ENCODE results near the gene NOP53.
"Not testable (repeated sequence)": the region's sequence is repeated elsewhere in the genome, so short reads cannot be mapped to it uniquely, and the experiment has no call there.

NOP53 gene

DNA sequence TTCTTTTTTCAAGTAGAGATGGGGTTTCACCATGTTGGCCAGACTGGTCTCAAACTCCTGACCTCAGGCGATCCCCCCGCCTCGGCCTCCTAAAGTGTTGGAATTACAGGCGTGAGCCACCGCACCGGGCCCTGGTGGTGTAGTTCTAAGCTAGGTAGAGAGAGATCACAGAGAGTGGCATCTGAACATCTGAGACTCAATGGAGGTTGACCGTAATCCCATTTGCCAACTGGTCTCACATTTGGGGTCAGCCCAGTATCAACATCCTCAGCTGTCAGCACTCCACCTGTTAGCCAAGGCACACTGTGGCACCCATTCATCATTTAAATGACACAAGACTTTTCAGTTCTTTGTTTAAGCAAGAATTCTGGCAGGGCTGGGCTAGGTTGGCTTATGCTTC lies 41.2 kb downstream of the NOP53 start:
- TF ChIP-seq TAF1 (IDR thresholded peaks at IDR 0.05; ENCODE audit: low read depth, low read length) (no peak), SPI1 (IDR thresholded peaks at IDR 0.05; ENCODE audit: low read depth, low read length) (no peak), POU2F2 (IDR thresholded peaks at IDR 0.05; ENCODE audit: low read depth, low read length) (no peak), POLR2AphosphoS5 (IDR thresholded peaks at IDR 0.05; ENCODE audit: low read depth, low read length) (no peak), POLR2A (IDR thresholded peaks at IDR 0.05; ENCODE audit: low read depth, low read length) (no peak), PAX5 (IDR thresholded peaks at IDR 0.05; ENCODE audit: insufficient read depth, low read length, severe bottlenecking) (no peak)
- FAIRE-seq (no peak), DNase-seq (ENCODE audit: insufficient read length, low spot score) (no peak)

DNA sequence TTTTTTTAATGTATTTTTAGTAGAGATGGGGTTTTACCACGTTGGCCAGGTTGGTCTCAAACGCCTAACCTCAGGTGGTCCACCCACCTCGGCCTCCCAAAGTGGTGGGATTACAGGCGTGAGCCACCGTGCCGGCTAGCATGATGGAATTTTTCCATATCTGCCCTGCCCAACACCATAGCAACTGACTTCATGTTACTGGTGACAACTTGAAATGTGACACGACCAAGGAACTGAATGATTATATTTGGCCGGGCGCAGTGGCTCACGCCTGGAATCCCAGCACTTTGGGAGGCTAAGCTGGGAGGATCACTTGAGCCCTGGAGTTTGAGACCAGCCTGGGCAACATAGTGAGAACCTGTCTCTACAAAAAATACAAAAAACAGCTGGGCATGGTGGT lies 42.0 kb downstream of the NOP53 start:
- not testable (repeated sequence) for DNase-seq (ENCODE audit: insufficient read length, low spot score); FAIRE-seq

DNA sequence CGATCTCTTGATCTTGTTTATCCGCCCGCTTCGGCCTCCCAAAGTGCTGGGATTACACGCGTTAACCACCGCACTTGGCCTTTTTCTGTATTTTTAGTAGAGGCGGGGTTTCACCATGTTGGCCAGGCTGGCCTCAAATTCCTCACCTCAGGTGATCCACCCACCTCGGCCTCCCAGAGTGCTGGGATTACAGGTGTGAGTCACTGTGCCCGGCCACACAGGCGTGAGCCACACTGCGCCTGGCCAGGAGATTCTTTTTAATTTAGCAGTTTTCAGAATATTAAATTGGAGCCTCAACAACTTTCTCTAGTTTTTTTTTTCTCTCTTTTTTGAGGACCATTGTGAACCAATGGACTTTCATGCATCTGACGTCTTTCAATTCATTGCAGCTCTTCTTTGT lies 44.5 kb downstream of the NOP53 start:
- DNase-seq (ENCODE audit: insufficient read length, low spot score); FAIRE-seq: not testable (repeated sequence)

DNA sequence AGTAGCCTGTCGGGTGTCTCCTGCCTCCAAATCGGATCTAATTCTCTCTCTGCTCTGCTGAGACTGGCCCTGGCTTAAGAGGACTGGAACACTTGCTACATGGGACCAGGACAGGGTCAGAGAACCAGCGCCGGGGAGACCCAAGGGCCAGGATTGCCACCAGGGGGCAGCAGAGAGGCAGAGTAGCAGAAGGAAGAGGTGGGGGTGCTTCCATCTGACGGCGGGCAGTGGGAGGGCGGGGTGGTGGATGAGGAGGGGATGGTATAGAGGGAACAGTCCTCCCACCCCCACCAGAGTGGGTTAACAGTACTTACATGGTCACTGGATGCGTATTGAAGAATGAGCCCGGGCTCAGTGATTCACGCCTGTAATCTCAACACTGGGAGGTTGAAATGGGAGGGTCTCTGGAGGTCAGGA lies 45.1 kb downstream of the NOP53 start:
- peak; percentile 70 for DNase-seq (ENCODE audit: insufficient read length, low spot score)
- peak; percentile 81 for FAIRE-seq
- TF ChIP-seq TAF1 (IDR thresholded peaks at IDR 0.05; ENCODE audit: low read depth, low read length) (no peak), POLR2A (IDR thresholded peaks at IDR 0.05; ENCODE audit: low read depth, low read length) (no peak), POLR2AphosphoS5 (IDR thresholded peaks at IDR 0.05; ENCODE audit: low read depth, low read length) (no peak), PAX5 (IDR thresholded peaks at IDR 0.05; ENCODE audit: insufficient read depth, low read length, severe bottlenecking) (no peak), SPI1 (IDR thresholded peaks at IDR 0.05; ENCODE audit: low read depth, low read length) (no peak), POU2F2 (IDR thresholded peaks at IDR 0.05; ENCODE audit: low read depth, low read length) (no peak)

DNA sequence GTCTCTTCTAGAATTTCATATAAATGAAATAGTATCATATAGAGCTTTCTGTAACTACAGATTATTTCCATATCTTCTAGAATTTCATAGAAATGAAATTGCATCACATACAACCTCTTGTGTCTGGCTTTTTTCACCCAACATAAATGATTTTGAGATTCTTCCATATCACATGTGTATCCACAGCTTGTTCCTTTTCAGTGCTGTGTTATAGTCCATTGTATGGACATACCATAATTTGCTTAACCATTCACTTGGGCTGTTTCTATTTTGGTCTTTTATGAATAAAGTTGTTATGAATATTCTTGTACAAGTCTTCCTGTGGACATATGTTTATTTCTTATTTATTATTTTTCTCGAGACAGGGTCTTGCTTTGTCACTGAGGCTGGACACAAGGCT lies 47.3 kb downstream of the NOP53 start:
- no peak for FAIRE-seq

DNA sequence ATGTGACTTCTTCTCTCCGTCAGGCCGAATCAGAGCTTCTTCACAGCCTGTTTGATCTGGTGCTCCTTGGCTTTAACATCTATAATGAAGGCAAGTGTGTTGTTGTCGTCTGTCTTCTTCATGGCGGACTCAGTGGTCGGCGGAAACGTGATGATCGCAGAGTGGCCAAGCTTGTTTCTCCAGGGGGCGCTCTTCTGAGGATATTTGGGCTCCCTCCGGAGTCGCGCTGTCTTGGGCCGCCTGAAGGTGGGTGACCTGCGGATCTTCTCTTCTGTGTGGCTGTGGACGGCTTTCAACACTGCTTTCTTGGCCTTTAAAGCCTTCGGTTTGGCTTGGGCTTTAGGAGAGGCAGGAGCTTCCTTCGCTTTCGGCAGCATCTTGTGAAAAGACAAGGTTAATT lies 49.2 kb downstream of the NOP53 start:
- no peak for TF ChIP-seq SPI1 (IDR thresholded peaks at IDR 0.05; ENCODE audit: low read depth, low read length)
- no peak for TF ChIP-seq POU2F2 (IDR thresholded peaks at IDR 0.05; ENCODE audit: low read depth, low read length)
- no peak for TF ChIP-seq POLR2AphosphoS5 (IDR thresholded peaks at IDR 0.05; ENCODE audit: low read depth, low read length)
- TF ChIP-seq TAF1 (IDR thresholded peaks at IDR 0.05; ENCODE audit: low read depth, low read length), result no peak
- TF ChIP-seq POLR2A (IDR thresholded peaks at IDR 0.05; ENCODE audit: low read depth, low read length), result no peak
- no peak for TF ChIP-seq PAX5 (IDR thresholded peaks at IDR 0.05; ENCODE audit: insufficient read depth, low read length, severe bottlenecking)
- DNase-seq (ENCODE audit: insufficient read length, low spot score) (no peak), FAIRE-seq (no peak)

More for the DNA sequence above, 47.3 kb downstream of the NOP53 start:
- no peak for DNase-seq (ENCODE audit: insufficient read length, low spot score)
- TF ChIP-seq SPI1 (IDR thresholded peaks at IDR 0.05; ENCODE audit: low read depth, low read length) (no peak), POLR2AphosphoS5 (IDR thresholded peaks at IDR 0.05; ENCODE audit: low read depth, low read length) (no peak), PAX5 (IDR thresholded peaks at IDR 0.05; ENCODE audit: insufficient read depth, low read length, severe bottlenecking) (no peak), POU2F2 (IDR thresholded peaks at IDR 0.05; ENCODE audit: low read depth, low read length) (no peak), TAF1 (IDR thresholded peaks at IDR 0.05; ENCODE audit: low read depth, low read length) (no peak), POLR2A (IDR thresholded peaks at IDR 0.05; ENCODE audit: low read depth, low read length) (no peak)

DNA sequence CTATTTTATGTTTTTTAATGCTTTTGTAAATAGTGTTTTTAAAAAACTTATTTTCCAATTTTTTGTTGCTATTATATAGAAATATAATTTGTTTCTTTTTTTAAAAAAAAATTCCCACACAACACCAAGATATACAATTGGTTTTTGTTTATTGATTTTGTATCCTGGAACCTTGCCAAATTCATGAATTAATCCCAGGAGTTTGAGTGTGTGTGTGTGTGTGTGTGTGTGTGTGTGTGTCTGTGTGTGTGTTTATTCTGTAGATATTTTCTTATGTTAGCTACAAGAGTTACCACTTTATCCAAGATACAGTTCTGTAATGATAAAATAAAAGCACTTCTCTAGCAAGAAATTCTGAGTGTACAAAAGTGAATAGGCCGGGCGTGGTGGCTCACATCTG lies 51.4 kb downstream of the NOP53 start:
- FAIRE-seq, result no peak
- no peak for TF ChIP-seq POLR2A (IDR thresholded peaks at IDR 0.05; ENCODE audit: low read depth, low read length)
- no peak for TF ChIP-seq POLR2AphosphoS5 (IDR thresholded peaks at IDR 0.05; ENCODE audit: low read depth, low read length)
- no peak for TF ChIP-seq PAX5 (IDR thresholded peaks at IDR 0.05; ENCODE audit: insufficient read depth, low read length, severe bottlenecking)
- TF ChIP-seq TAF1 (IDR thresholded peaks at IDR 0.05; ENCODE audit: low read depth, low read length), result no peak
- TF ChIP-seq POU2F2 (IDR thresholded peaks at IDR 0.05; ENCODE audit: low read depth, low read length), result no peak
- no peak for DNase-seq (ENCODE audit: insufficient read length, low spot score)

DNA sequence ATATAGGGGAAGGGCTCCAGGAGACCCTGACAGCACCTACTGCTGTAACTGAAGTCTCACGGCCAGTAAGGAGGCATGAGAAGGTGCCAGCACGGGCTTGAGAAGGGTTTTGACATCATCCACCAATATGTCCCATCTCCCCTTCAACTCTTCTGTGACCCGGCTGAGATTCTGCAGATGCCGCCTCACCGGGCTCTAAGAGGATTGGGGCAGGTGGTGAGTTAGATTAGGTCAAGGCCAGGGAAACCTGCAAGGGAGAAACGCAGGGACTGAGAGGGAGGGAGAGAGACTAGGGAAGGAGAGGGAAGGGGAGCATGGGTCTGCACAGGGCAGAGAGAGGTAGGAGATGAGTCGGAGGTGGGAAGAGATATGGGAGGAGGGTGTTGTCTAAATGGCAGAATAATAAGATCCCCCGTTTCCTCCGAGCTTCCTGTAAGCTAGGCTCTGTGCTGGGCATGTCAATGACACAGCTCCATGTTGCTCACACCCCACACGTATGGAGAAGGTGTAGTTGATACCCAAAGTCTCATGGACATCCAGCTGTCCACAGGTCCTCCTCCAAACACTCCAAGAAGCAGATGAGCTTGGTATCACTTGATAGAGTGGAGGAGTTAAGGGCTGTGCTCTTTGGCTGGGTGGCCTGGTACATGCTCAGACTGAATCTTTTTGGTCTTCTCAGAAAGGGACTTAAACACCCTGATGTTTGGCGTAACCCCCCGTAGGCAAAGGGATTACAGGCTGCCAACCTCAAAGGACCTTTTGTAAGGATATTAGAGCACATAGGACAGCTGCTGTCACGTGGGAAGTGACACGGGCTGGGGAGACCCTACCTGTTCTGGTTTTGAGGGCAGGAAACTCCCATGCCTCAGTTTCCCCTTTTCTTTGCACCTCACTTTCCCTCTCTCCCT lies 52.9 kb downstream of the NOP53 start:
- DNase-seq (ENCODE audit: insufficient read length, low spot score) (no peak), FAIRE-seq (no peak)
- no peak for TF ChIP-seq POLR2A (IDR thresholded peaks at IDR 0.05; ENCODE audit: low read depth, low read length)
- TF ChIP-seq TAF1 (IDR thresholded peaks at IDR 0.05; ENCODE audit: low read depth, low read length), result no peak
- TF ChIP-seq SPI1 (IDR thresholded peaks at IDR 0.05; ENCODE audit: low read depth, low read length), result no peak
- no peak for TF ChIP-seq POLR2AphosphoS5 (IDR thresholded peaks at IDR 0.05; ENCODE audit: low read depth, low read length)
- no peak for TF ChIP-seq PAX5 (IDR thresholded peaks at IDR 0.05; ENCODE audit: insufficient read depth, low read length, severe bottlenecking)
- TF ChIP-seq POU2F2 (IDR thresholded peaks at IDR 0.05; ENCODE audit: low read depth, low read length), result no peak

DNA sequence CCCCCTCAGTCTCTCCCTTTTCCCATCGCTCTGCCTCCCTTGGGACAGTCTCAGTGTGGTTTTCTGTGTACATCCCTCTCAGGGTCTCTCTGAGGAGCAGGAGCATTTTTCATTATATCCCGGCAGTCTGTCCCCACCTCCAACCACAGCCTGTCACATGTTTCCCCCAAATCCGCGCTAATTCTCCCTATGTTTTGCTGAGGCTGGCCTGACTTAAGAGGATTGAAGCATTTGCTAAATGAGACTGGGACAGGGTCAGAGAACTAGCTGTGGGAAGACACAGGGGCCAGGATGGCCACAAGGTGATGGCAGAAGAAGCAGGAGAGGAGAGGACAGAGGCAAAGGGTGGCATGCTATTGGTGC lies 53.5 kb downstream of the NOP53 start:
- DNase-seq (ENCODE audit: insufficient read length, low spot score), result no peak
- no peak for FAIRE-seq
- TF ChIP-seq PAX5 (IDR thresholded peaks at IDR 0.05; ENCODE audit: insufficient read depth, low read length, severe bottlenecking) (no peak), TAF1 (IDR thresholded peaks at IDR 0.05; ENCODE audit: low read depth, low read length) (no peak), SPI1 (IDR thresholded peaks at IDR 0.05; ENCODE audit: low read depth, low read length) (no peak), POLR2A (IDR thresholded peaks at IDR 0.05; ENCODE audit: low read depth, low read length) (no peak), POLR2AphosphoS5 (IDR thresholded peaks at IDR 0.05; ENCODE audit: low read depth, low read length) (no peak), POU2F2 (IDR thresholded peaks at IDR 0.05; ENCODE audit: low read depth, low read length) (no peak)

DNA sequence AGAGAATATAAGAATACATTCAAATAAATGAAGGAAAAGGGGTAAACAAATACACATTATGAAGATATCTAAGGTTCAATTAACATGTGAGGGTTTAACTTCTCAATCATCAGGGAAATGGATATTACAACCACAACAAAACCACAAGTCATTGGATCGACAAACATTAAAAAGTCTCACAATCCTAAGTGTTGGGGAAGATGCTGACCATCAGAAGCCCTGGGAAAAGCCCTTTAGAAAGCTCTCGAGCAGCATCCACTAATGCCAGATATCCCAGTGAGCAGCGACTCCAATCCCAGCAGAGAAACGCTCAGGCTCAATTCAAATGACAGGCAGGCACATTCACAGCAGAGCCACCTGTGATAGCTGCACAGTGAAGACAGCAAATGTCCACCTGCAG lies 55.9 kb downstream of the NOP53 start:
- DNase-seq (ENCODE audit: insufficient read length, low spot score) (no peak), FAIRE-seq (no peak)
- TF ChIP-seq SPI1 (IDR thresholded peaks at IDR 0.05; ENCODE audit: low read depth, low read length) (no peak), POU2F2 (IDR thresholded peaks at IDR 0.05; ENCODE audit: low read depth, low read length) (no peak), TAF1 (IDR thresholded peaks at IDR 0.05; ENCODE audit: low read depth, low read length) (no peak), POLR2A (IDR thresholded peaks at IDR 0.05; ENCODE audit: low read depth, low read length) (no peak), POLR2AphosphoS5 (IDR thresholded peaks at IDR 0.05; ENCODE audit: low read depth, low read length) (no peak), PAX5 (IDR thresholded peaks at IDR 0.05; ENCODE audit: insufficient read depth, low read length, severe bottlenecking) (no peak)

Measured in GM12891 (cell line).